ENCODE data around the gene FSTL4.

GRCh38 chr5:133421394-133421793 lies 190.9 kb downstream of the FSTL4 start:
- TF ChIP-seq EP300 (IDR thresholded peaks at IDR 0.05) (no peak), POLR2A (IDR thresholded peaks at IDR 0.05) (no peak), CTCF (IDR thresholded peaks at IDR 0.05) (peak in 2 of 6 experiments; percentile 12)

All from upper lobe of left lung (tissue), 4 donors.